ENCODE measurements around the gene TFPT.

Gene TFPT

GRCh38 chr19:54115109-54116063 is at the start of gene TFPT, which contains the start of gene PRPF31:
Gene TFPT, minus strand, starts transcription at chr19:54115657. Its CDS starts 388 bp downstream, at chr19:54115269.
Gene PRPF31, plus strand, starts transcription at chr19:54115754. Its CDS starts 2,525 bp downstream, at chr19:54118279.
- peak within 1 kb of the TSS; percentile 85 to 93 for H3K4me3 Mint-ChIP-seq

GRCh38 chr19:54165222-54165621 is 49.8 kb upstream of the TFPT start:
- Mint-ChIP-seq H3K4me1 (peaks cover 60% of the 10 kb centered on the region), H3K9me3 (no peaks in the 10 kb centered on the region), H3K27ac (no peak overlapping the region), H3K4me3 (peak overlapping the region in 1 of 2 donors; percentile 86), H3K27me3 (peaks cover 10% of the 10 kb centered on the region)
- no peak for DNase-seq
- ATAC-seq = no peak

More at GRCh38 chr19:54115109-54116063, at the start of gene TFPT, which contains the start of gene PRPF31:
- H3K4me1 Mint-ChIP-seq = peaks cover 43% of the 10 kb centered on the region
- H3K9me3 Mint-ChIP-seq = no peaks in the 10 kb centered on the region
- peak; percentile 94 to 95 for DNase-seq
- no peaks in the 10 kb centered on the region for H3K27me3 Mint-ChIP-seq
- ATAC-seq = peak; percentile 96
- peak within 1 kb of the TSS; percentile 87 to 95 for H3K27ac Mint-ChIP-seq

- H3K9me3 Mint-ChIP-seq = no peaks in the 10 kb centered on the region
- H3K4me1 Mint-ChIP-seq = peaks cover 64% of the 10 kb centered on the region
- H3K27ac Mint-ChIP-seq = no peak overlapping the region
- peak overlapping the region; percentile 70 to 86 for H3K4me3 Mint-ChIP-seq
- H3K27me3 Mint-ChIP-seq = peaks cover 10% of the 10 kb centered on the region
- ATAC-seq (no peak), DNase-seq (peak; percentile 68 to 71)
Measured at GRCh38 chr19:54164369-54165068, 49.1 kb upstream of the TFPT start.

- Mint-ChIP-seq H3K9me3 (no peaks in the 10 kb centered on the region), H3K4me3 (peak overlapping the region; percentile 87 to 93), H3K27ac (no peak overlapping the region), H3K27me3 (peaks cover 10% of the 10 kb centered on the region), H3K4me1 (peaks cover 65% of the 10 kb centered on the region)
- ATAC-seq = no peak
- no peak for DNase-seq
Measured at GRCh38 chr19:54162884-54163283, 47.4 kb upstream of the TFPT start.

GRCh38 chr19:54162241-54162805 is 46.9 kb upstream of the TFPT start:
- Mint-ChIP-seq H3K4me1 (peaks cover 65% of the 10 kb centered on the region), H3K4me3 (peak overlapping the region; percentile 87 to 93), H3K27me3 (peaks cover 10% of the 10 kb centered on the region), H3K27ac (peak overlapping the region in 1 of 2 donors; percentile 98), H3K9me3 (no peaks in the 10 kb centered on the region)
- DNase-seq (peak; percentile 78 to 79), ATAC-seq (peak; percentile 24)

- DNase-seq = no peak
- Mint-ChIP-seq H3K4me3 (peak overlapping the region; percentile 90 to 98), H3K27ac (peak overlapping the region in 1 of 2 donors; percentile 74), H3K4me1 (peaks cover 77% of the 10 kb centered on the region), H3K9me3 (no peaks in the 10 kb centered on the region), H3K27me3 (peaks cover 10% of the 10 kb centered on the region)
- no peak for ATAC-seq
Measured at GRCh38 chr19:54160854-54161253, 45.4 kb upstream of the TFPT start.

GRCh38 chr19:54160182-54160811 is 44.8 kb upstream of the TFPT start:
- H3K4me1 Mint-ChIP-seq = peaks cover 78% of the 10 kb centered on the region

GRCh38 chr19:54159352-54160181 is 44.1 kb upstream of the TFPT start, which contains the start of gene LENG1:
Gene LENG1, minus strand, starts transcription at chr19:54159721. Its CDS starts 26 bp downstream, at chr19:54159695.
- peak within 1 kb of the TSS; percentile 99 for H3K27ac Mint-ChIP-seq
- H3K4me1 Mint-ChIP-seq = peaks cover 79% of the 10 kb centered on the region
- peaks cover 8% of the 10 kb centered on the region for H3K27me3 Mint-ChIP-seq

More at GRCh38 chr19:54160182-54160811, 44.8 kb upstream of the TFPT start:
- Mint-ChIP-seq H3K9me3 (no peaks in the 10 kb centered on the region), H3K27ac (peak overlapping the region; percentile 97), H3K27me3 (peaks cover 10% of the 10 kb centered on the region), H3K4me3 (peak overlapping the region; percentile 90 to 98)
- DNase-seq (no peak), ATAC-seq (no peak)

GRCh38 chr19:54158812-54159351 is 43.4 kb upstream of the TFPT start:
- ATAC-seq (no peak), DNase-seq (peak; percentile 42 to 43)
- Mint-ChIP-seq H3K27ac (peak overlapping the region; percentile 62 to 99), H3K4me1 (peaks cover 79% of the 10 kb centered on the region), H3K27me3 (peaks cover 1% of the 10 kb centered on the region), H3K9me3 (no peaks in the 10 kb centered on the region), H3K4me3 (peak overlapping the region; percentile 90 to 98)

More at GRCh38 chr19:54159352-54160181, 44.1 kb upstream of the TFPT start, which contains the start of gene LENG1:
- DNase-seq = peak; percentile 97 to 99
- Mint-ChIP-seq H3K9me3 (no peaks in the 10 kb centered on the region), H3K4me3 (peak within 1 kb of the TSS; percentile 90 to 98)
- peak; percentile 94 for ATAC-seq

GRCh38 chr19:54156953-54157352 is 41.5 kb upstream of the TFPT start:
- Mint-ChIP-seq H3K27ac (peak overlapping the region in 1 of 2 donors; percentile 88), H3K9me3 (no peaks in the 10 kb centered on the region), H3K4me3 (no peak overlapping the region), H3K4me1 (peaks cover 78% of the 10 kb centered on the region), H3K27me3 (no peaks in the 10 kb centered on the region)
- ATAC-seq (no peak), DNase-seq (no peak)

GRCh38 chr19:54156490-54156889 is 41.0 kb upstream of the TFPT start:
- no peaks in the 10 kb centered on the region for H3K9me3 Mint-ChIP-seq
- no peaks in the 10 kb centered on the region for H3K27me3 Mint-ChIP-seq
- H3K4me1 Mint-ChIP-seq = peaks cover 74% of the 10 kb centered on the region
- DNase-seq = no peak
- H3K4me3 Mint-ChIP-seq = no peak overlapping the region
- peak overlapping the region in 1 of 2 donors; percentile 88 for H3K27ac Mint-ChIP-seq
- ATAC-seq = no peak

GRCh38 chr19:54155694-54156093 is 40.2 kb upstream of the TFPT start:
- Mint-ChIP-seq H3K4me1 (peaks cover 66% of the 10 kb centered on the region), H3K4me3 (no peak overlapping the region), H3K27ac (peak overlapping the region in 1 of 2 donors; percentile 81), H3K27me3 (no peaks in the 10 kb centered on the region), H3K9me3 (no peaks in the 10 kb centered on the region)
- ATAC-seq (no peak), DNase-seq (no peak)

GRCh38 chr19:54154603-54155345 is 39.3 kb upstream of the TFPT start:
- ATAC-seq (peak; percentile 5), DNase-seq (peak; percentile 35 to 53)
- Mint-ChIP-seq H3K27me3 (no peaks in the 10 kb centered on the region), H3K9me3 (no peaks in the 10 kb centered on the region), H3K4me1 (peaks cover 56% of the 10 kb centered on the region), H3K27ac (peak overlapping the region; percentile 41 to 91), H3K4me3 (peak overlapping the region in 1 of 2 donors; percentile 19)
